H9 (cell line): ENCODE measurements around the gene SETD5. TPM values are rescaled to one million over a fixed set of nuclear protein-coding genes. Genes with fewer than 3 reads are reported as not detected.

Experiments used
- DNase-seq: peaks from one replicate; pipeline ENCODE4 v3.0.0-alpha.2; 2017
- H2AFZ ChIP-seq: one replicate; pipeline ENCODE4 v1.6.1; 2013; ENCODE audit warnings: mild to moderate bottlenecking, low read length, control low read depth, moderate library complexity
- H2AK5ac ChIP-seq: 2 replicates; pipeline ENCODE4 v1.6.1; 2013; ENCODE audit warnings: low read length, control low read depth, mixed read lengths; ENCODE audit not compliant: insufficient read length
- H2BK120ac ChIP-seq: one replicate; pipeline ENCODE4 v1.6.1; 2013; ENCODE audit warnings: low read depth, mild to moderate bottlenecking, low read length, control low read depth, inconsistent platforms; ENCODE audit not compliant: poor library complexity, severe bottlenecking
- H2BK12ac ChIP-seq: 2 replicates; pipeline ENCODE4 v1.6.1; 2013; ENCODE audit warnings: low read length, control low read depth, mixed read lengths, low read depth; ENCODE audit not compliant: insufficient read length
- H2BK15ac ChIP-seq: 2 replicates; pipeline ENCODE4 v1.6.1; 2013; ENCODE audit warnings: low read depth, low read length, control low read depth
- H2BK20ac ChIP-seq: one replicate; pipeline ENCODE4 v1.6.1; 2013; ENCODE audit warnings: low read depth, mild to moderate bottlenecking, low read length, control low read depth, inconsistent platforms; ENCODE audit not compliant: poor library complexity, severe bottlenecking
- H2BK5ac ChIP-seq: 2 replicates; pipeline ENCODE4 v1.6.1; 2013; ENCODE audit warnings: low read length, control low read depth, mixed read lengths; ENCODE audit not compliant: insufficient read length
- H3K14ac ChIP-seq: 2 replicates; pipeline ENCODE4 v1.6.1; 2013; ENCODE audit warnings: low read length, control low read depth; ENCODE audit not compliant: insufficient read depth
- H3K18ac ChIP-seq: 2 replicates; pipeline ENCODE4 v1.6.1; 2013; ENCODE audit warnings: low read depth, mild to moderate bottlenecking, mixed read lengths, low read length, control low read depth; ENCODE audit not compliant: insufficient read length
- H3K23ac ChIP-seq: 2 replicates; pipeline ENCODE4 v1.6.1; 2013; ENCODE audit warnings: low read length, control low read depth, mixed read lengths, low read depth; ENCODE audit not compliant: insufficient read length
- H3K23me2 ChIP-seq: 2 replicates; pipeline ENCODE4 v1.6.1; 2013; ENCODE audit warnings: low read depth, mild to moderate bottlenecking, mixed read lengths, low read length, control low read depth; ENCODE audit not compliant: insufficient read length, poor library complexity, severe bottlenecking
- H3K27ac ChIP-seq: 2 replicates; pipeline ENCODE4 v1.5.1; 2013; ENCODE audit warnings: low read length, control low read depth, mixed read lengths, low read depth; ENCODE audit not compliant: insufficient read length
- H3K27me3 ChIP-seq: 2 replicates; pipeline ENCODE4 v1.6.1; 2013; ENCODE audit warnings: low read length, control low read depth, inconsistent platforms; ENCODE audit not compliant: insufficient read depth
- H3K4ac ChIP-seq: 2 replicates; pipeline ENCODE4 v1.6.1; 2013; ENCODE audit warnings: low read depth, mild to moderate bottlenecking, control low read depth, inconsistent platforms, low read length, moderate library complexity
- H3K4me1 ChIP-seq: 2 replicates; pipeline ENCODE4 v1.6.1; 2013; ENCODE audit warnings: low read length, control low read depth, inconsistent platforms; ENCODE audit not compliant: insufficient read depth
- H3K4me2 ChIP-seq: 2 replicates; pipeline ENCODE4 v1.6.1; 2013; ENCODE audit warnings: low read length, control low read depth, mixed read lengths; ENCODE audit not compliant: insufficient read length, insufficient read depth
- H3K56ac ChIP-seq: 2 replicates; pipeline ENCODE4 v1.6.1; 2013; ENCODE audit warnings: low read depth, mild to moderate bottlenecking, mixed read lengths, low read length, control low read depth; ENCODE audit not compliant: insufficient read length
- H3K79me1 ChIP-seq: 2 replicates; pipeline ENCODE4 v1.6.1; 2013; ENCODE audit warnings: low read depth, mild to moderate bottlenecking, moderate library complexity, low read length, control low read depth, inconsistent platforms; ENCODE audit not compliant: insufficient read depth, poor library complexity, severe bottlenecking
- H3K79me2 ChIP-seq: 2 replicates; pipeline ENCODE4 v1.6.1; 2013; ENCODE audit warnings: low read length, control low read depth, inconsistent platforms; ENCODE audit not compliant: insufficient read depth
- H3K9ac ChIP-seq: 2 replicates; pipeline ENCODE4 v1.6.1; 2013; ENCODE audit warnings: low read length, control low read depth, mixed read lengths; ENCODE audit not compliant: insufficient read length; ENCODE audit errors: extremely low read depth
- H3K9me3 ChIP-seq: one replicate; pipeline ENCODE4 v1.6.1; 2013; ENCODE audit warnings: low read depth, low read length, inconsistent platforms; ENCODE audit not compliant: control insufficient read depth
- H3T11ph ChIP-seq: one replicate; pipeline ENCODE4 v1.6.1; 2013; ENCODE audit warnings: mild to moderate bottlenecking, low read length, control low read depth, inconsistent platforms
- H4K20me1 ChIP-seq: one replicate; pipeline ENCODE4 v1.6.1; 2013; ENCODE audit not compliant: control insufficient read depth, insufficient read length, insufficient read depth
- H4K5ac ChIP-seq: 2 replicates; pipeline ENCODE4 v1.6.1; 2013; ENCODE audit warnings: low read depth, mild to moderate bottlenecking, mixed read lengths, low read length, control low read depth; ENCODE audit not compliant: insufficient read length
- H4K8ac ChIP-seq: replicated peaks from 2 replicates; pipeline ENCODE4 v1.6.1; 2013; ENCODE audit warnings: low read length, control low read depth, mixed read lengths, low read depth; ENCODE audit not compliant: insufficient read length
- H4K91ac ChIP-seq: 2 replicates; pipeline ENCODE4 v1.6.1; 2013; ENCODE audit warnings: low read depth, mild to moderate bottlenecking, moderate library complexity, mixed read lengths, low read length, control low read depth; ENCODE audit not compliant: insufficient read length
- H3K27ac Mint-ChIP-seq, 3 experiments: 2 replicates in 2 of 3; 3 replicates in 1 of 3; pipeline ENCODE4 v1.8.0; 2020 to 2021; ENCODE audit warnings: mixed read lengths in 3 of 3, mild to moderate bottlenecking in 1 of 3, moderate library complexity in 1 of 3
- H3K27me3 Mint-ChIP-seq: 2 replicates; pipeline ENCODE4 v1.8.0; 2021; ENCODE audit warnings: low read depth, mild to moderate bottlenecking, moderate library complexity, mixed read lengths
- H3K36me3 Mint-ChIP-seq, 3 experiments: 2 replicates in 2 of 3; 3 replicates in 1 of 3; pipeline ENCODE4 v1.8.0; 2020 to 2021; ENCODE audit warnings: low read depth in 3 of 3, mixed read lengths in 3 of 3; ENCODE audit not compliant: insufficient read depth in 1 of 3
- H3K4me1 Mint-ChIP-seq, 2 experiments: 2 replicates each; pipeline ENCODE4 v1.8.0; 2020; ENCODE audit warnings: mixed read lengths in 2 of 2
- H3K4me3 Mint-ChIP-seq, 2 experiments: 2 replicates in 1 of 2; 3 replicates in 1 of 2; pipeline ENCODE4 v1.8.0; 2020 to 2021; ENCODE audit warnings: mild to moderate bottlenecking in 2 of 2, mixed read lengths in 2 of 2, moderate library complexity in 1 of 2
- H3K9me3 Mint-ChIP-seq, 2 experiments: 2 replicates in 1 of 2; 3 replicates in 1 of 2; pipeline ENCODE4 v1.8.0; 2020; ENCODE audit warnings: mild to moderate bottlenecking in 2 of 2, mixed read lengths in 2 of 2, moderate library complexity in 1 of 2
- CTCF ChIP-seq: fragments of 200-600 bp; sonication (generic); conservative IDR thresholded peaks from 3 replicates; pipeline ENCODE4 v1.8.0; 2021; ENCODE audit warnings: antibody characterized with exemption, mild to moderate bottlenecking
- WGBS: extraction: QIAGEN DNeasy Blood & Tissue Kit; methylation state at CpG from one replicate; pipeline ENCODE4 v1.1.7; 2013; ENCODE audit warnings: missing lambda C conversion rate, low lambda C conversion rate, mixed read lengths; ENCODE audit not compliant: insufficient read length; ENCODE audit errors: extremely low coverage; 5-methylcytosine and 5-hydroxymethylcytosine counted together
- total RNA-seq: library from RNA; stranded (reverse); gene quantifications from 2 replicates; pipeline ENCODE4 v1.2.1, GENCODE V29; 2021

SETD5 gene
- total RNA-seq, 1 experiment from 2014 or later: 207 TPM

DNA sequence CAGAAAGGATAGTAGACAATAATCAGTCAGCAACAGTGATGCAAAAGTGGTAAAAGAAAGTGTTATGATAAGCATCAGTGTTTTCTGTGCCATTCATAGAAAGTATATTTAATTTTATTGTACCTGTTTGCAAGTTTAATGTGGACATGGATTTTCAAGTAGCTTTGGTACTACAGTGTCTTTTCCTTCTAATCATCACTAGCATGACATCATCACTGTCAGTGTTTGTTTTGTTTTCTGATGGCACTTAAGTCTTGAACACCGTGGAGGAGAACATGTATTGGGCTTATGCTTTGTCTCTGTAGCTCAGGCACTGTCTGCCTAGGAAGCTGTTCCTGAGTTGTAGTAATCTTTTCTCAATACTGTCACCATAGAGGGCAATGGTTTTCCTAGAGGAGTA is 41.9 kb downstream of the SETD5 start:
- Mint-ChIP-seq H3K9me3 (no peaks in the 10 kb centered on the region), H3K4me1 (no peaks in the 10 kb centered on the region), H3K36me3 (peaks cover 42 to 94% (median 86%) of the 10 kb centered on the region in 3 experiments; a peak in 6 of 7 replicates), H3K27me3 (no peaks in the 10 kb centered on the region), H3K4me3 (no peak overlapping the region), H3K27ac (no peak overlapping the region)
- Histone ChIP-seq H3K79me2 (no peaks in the 10 kb centered on the region), H2BK5ac (no peak overlapping the region), H4K5ac (no peak overlapping the region), H3K9me3 (no peaks in the 10 kb centered on the region), H4K91ac (no peak overlapping the region), H3K27me3 (no peaks in the 10 kb centered on the region), H3K14ac (no peak overlapping the region), H2BK120ac (no peak overlapping the region), H3K23me2 (no peaks in the 10 kb centered on the region), H3T11ph (no peak overlapping the region), H3K4me1 (no peaks in the 10 kb centered on the region), H3K23ac (no peak overlapping the region), H3K56ac (no peak overlapping the region), H3K27ac (no peak overlapping the region), H4K20me1 (no peaks in the 10 kb centered on the region), H3K9ac (no peak overlapping the region), H2BK12ac (no peak overlapping the region), H4K8ac (no peak overlapping the region), H2BK15ac (no peak overlapping the region), H3K4ac (no peak overlapping the region), H3K79me1 (no peaks in the 10 kb centered on the region), H3K18ac (no peak overlapping the region), H2AFZ (no peak overlapping the region), H3K4me2 (no peak overlapping the region), H2AK5ac (no peak overlapping the region), H2BK20ac (no peak overlapping the region)
- no peak for TF ChIP-seq CTCF
- no CpG with 5 or more reads among the region's 1 CpG for WGBS
- DNase-seq: no peak
